GM12891 (cell line): ENCODE data around the gene NSL1.

Experiments used
- POLR2A ChIP-seq: IDR thresholded peaks from 2 replicates; pipeline ENCODE4 v1.6.1; 2011; ENCODE audit warnings: low read depth, low read length, control low read depth
- POLR2AphosphoS5 ChIP-seq: IDR thresholded peaks from 2 replicates; pipeline ENCODE4 v1.6.1; 2011; ENCODE audit warnings: low read depth, low read length, control low read depth
- TAF1 ChIP-seq: IDR thresholded peaks from 2 replicates; pipeline ENCODE4 v1.6.1; 2011; ENCODE audit warnings: low read depth, low read length, control low read depth

- TF ChIP-seq POLR2AphosphoS5 (no peak), POLR2A (no peak), TAF1 (no peak)
Observed at GRCh38 chr1:212677136-212677535, 114.4 kb downstream of the NSL1 start.
